Measurements from ENCODE around the gene CCDC157. TPM values are rescaled to one million over a fixed set of nuclear protein-coding genes. Genes with fewer than 3 reads are reported as not detected.

Gene CCDC157
- total and polyA plus RNA-seq, 9 of the 15 experiments (the other 6 are each of a cell fraction or from before 2014, with no cell fraction given) = 0.04 to 1.3 (median 0.68) TPM

GRCh38 chr22:30326706-30327362 lies 30.0 kb upstream of the CCDC157 start, which contains the start of gene TBC1D10A (continued):
- TF ChIP-seq EZH2 (IDR thresholded peaks at IDR 0.05; ENCODE audit: borderline replicate concordance, low read depth, low read length) = no peak
- TF ChIP-seq CAMTA2 (CRISPR knock-in tag; conservative IDR thresholded peaks at IDR 0.05) = no peak
- TF ChIP-seq CXXC5 (CRISPR knock-in tag; IDR thresholded peaks at IDR 0.05) = peak; percentile 52
- no peak for TF ChIP-seq MECOM (CRISPR knock-in tag; IDR thresholded peaks at IDR 0.05)
- TF ChIP-seq FOXA1 (IDR thresholded peaks at IDR 0.05; ENCODE audit: borderline replicate concordance) = no peak
- no peak for TF ChIP-seq NR2C1 (IDR thresholded peaks at IDR 0.05)
- no peak for TF ChIP-seq NR2C1 (tag; IDR thresholded peaks at IDR 0.05)
- TF ChIP-seq NCOA6 (IDR thresholded peaks at IDR 0.05) = no peak
- no peak for TF ChIP-seq CHCHD3 (CRISPR knock-in tag; IDR thresholded peaks at IDR 0.05)
- no peak for TF ChIP-seq MXD1 (CRISPR knock-in tag; IDR thresholded peaks at IDR 0.05; ENCODE audit: borderline replicate concordance, poor library complexity, severe bottlenecking)
- no peak for TF ChIP-seq U2AF1 (optimal IDR thresholded peaks at IDR 0.05; ENCODE audit: low read depth, low read length)
- TF ChIP-seq ARHGAP35 (IDR thresholded peaks at IDR 0.05; ENCODE audit: partially characterized antibody) = no peak
- no peak for TF ChIP-seq TSC22D4 (tag; IDR thresholded peaks at IDR 0.05)
- no peak for TF ChIP-seq ETV5 (CRISPR knock-in tag; IDR thresholded peaks at IDR 0.05; ENCODE audit: low read depth)
- peak in 1 of 2 experiments; percentile 44; a peak in 2 of 4 replicates for TF ChIP-seq NRF1 (conservative IDR thresholded peaks at IDR 0.05 in 1 of 2, IDR thresholded peaks at IDR 0.05 in 1 of 2)
- peak; percentile 68 for TF ChIP-seq RBFOX2 (IDR thresholded peaks at IDR 0.05; ENCODE audit: low read depth, low read length)
- no peak for TF ChIP-seq NFE2 (IDR thresholded peaks at IDR 0.05; ENCODE audit: low read depth)
- no peak for TF ChIP-seq ATF6 (CRISPR knock-in tag; IDR thresholded peaks at IDR 0.05)
- TF ChIP-seq GABPB1 (CRISPR knock-in tag; IDR thresholded peaks at IDR 0.05) = no peak
- TF ChIP-seq TFE3 (CRISPR knock-in tag; IDR thresholded peaks at IDR 0.05) = no peak
- TF ChIP-seq PTBP1 (IDR thresholded peaks at IDR 0.05; ENCODE audit: low read depth, low read length) = no peak
- no peak for TF ChIP-seq ELF1 (tag; IDR thresholded peaks at IDR 0.05)
- no peak for TF ChIP-seq ZBTB17 (CRISPR knock-in tag; IDR thresholded peaks at IDR 0.05)
- TF ChIP-seq IFI16 (CRISPR knock-in tag; IDR thresholded peaks at IDR 0.05) = no peak
- TF ChIP-seq GABPA (tag; conservative IDR thresholded peaks at IDR 0.05; ENCODE audit: low read depth) = no peak
- TF ChIP-seq ZC3H8 (IDR thresholded peaks at IDR 0.05) = no peak
- no peak for TF ChIP-seq ZNF551 (CRISPR knock-in tag; IDR thresholded peaks at IDR 0.05)
- peak; percentile 74 for TF ChIP-seq CCNT2 (IDR thresholded peaks at IDR 0.05; ENCODE audit: borderline replicate concordance, extremely low read depth, insufficient read length, low read depth, low read length)
- no peak for TF ChIP-seq ZNF217 (CRISPR knock-in tag; IDR thresholded peaks at IDR 0.05)
